Right lobe of liver (tissue), 4 donors: Measurements from ENCODE around the gene SVIL.

ENCODE experiments used
- POLR2A ChIP-seq: fragments of 450-650 bp; IDR thresholded peaks from one replicate; pipeline ENCODE4 v1.6.1; 2017; ENCODE audit warnings: antibody characterized with exemption, mild to moderate bottlenecking
- TF ChIP-seq, protein P1 (sequence below), 4 donors: fragments of 200-600 bp in 3 of 4; fragments of 450-650 bp in 1 of 4; IDR thresholded peaks; one replicate each; pipeline versions ENCODE4 v1.5.1 to v1.8.0; 2016 to 2022; ENCODE audit warnings: antibody characterized with exemption in 4 of 4, mild to moderate bottlenecking in 2 of 4
- donor health status: DM: no; HTN: no; CAD: no.
- donor health status: DM: no; HTN: no; CAD: no.
- donor health status: DM: no; HTN: yes; CAD: no.

DNA sequence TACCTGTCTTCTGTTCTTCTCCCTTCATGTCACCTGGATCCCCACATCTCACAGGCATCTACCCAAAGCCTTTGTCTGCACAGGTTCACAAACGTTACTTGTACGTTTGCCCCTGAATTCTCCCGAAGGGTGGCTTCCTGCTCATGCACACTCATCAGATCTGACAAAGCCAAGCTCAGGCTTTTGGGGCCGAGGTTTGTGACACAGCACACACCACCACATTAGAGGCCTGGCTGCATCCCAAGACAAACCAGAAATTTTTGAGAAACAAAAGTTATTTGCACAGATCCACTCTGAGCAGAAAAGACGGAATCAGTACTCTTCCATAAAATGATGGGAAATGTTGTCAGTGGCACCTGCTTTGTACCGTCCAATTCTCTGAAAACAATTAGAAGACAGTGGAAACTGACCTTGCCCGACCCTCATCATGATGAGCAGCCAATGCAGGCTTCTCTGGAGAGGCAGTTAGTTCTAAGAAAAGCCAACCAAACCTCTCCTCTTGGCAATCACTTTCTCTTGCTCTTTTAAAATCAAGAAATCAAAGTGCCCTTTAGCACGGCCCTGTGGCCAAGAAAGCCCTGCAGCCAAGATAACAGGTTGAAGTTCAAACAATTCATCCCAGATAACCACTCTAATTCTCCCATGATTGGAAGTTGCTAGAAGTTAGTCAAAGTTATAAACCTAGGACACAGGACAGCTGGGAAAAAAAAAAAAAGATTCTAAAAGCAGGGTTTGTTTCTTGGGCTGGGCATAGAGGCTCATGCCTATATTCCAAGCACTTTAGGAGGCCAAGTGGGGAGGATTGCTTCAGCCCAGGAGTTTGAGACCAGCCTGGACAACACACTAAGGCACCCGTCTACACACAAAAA, 13.6 kb upstream of the SVIL start:
- TF ChIP-seq, protein P1, sequence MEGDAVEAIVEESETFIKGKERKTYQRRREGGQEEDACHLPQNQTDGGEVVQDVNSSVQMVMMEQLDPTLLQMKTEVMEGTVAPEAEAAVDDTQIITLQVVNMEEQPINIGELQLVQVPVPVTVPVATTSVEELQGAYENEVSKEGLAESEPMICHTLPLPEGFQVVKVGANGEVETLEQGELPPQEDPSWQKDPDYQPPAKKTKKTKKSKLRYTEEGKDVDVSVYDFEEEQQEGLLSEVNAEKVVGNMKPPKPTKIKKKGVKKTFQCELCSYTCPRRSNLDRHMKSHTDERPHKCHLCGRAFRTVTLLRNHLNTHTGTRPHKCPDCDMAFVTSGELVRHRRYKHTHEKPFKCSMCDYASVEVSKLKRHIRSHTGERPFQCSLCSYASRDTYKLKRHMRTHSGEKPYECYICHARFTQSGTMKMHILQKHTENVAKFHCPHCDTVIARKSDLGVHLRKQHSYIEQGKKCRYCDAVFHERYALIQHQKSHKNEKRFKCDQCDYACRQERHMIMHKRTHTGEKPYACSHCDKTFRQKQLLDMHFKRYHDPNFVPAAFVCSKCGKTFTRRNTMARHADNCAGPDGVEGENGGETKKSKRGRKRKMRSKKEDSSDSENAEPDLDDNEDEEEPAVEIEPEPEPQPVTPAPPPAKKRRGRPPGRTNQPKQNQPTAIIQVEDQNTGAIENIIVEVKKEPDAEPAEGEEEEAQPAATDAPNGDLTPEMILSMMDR (IDR thresholded peaks at IDR 0.05), result no peak
- TF ChIP-seq POLR2A, result no peak
